WTC11 (cell line): ENCODE measurements around the gene AKAP8. TPM values are rescaled to one million over a fixed set of nuclear protein-coding genes. Genes with fewer than 3 reads are reported as not detected.

Experiments
- ATAC-seq: fragments of 200-7000 bp; cut with Tn5 transposase; 2 replicates; pipeline ENCODE4 v1.10.0; 2021; ENCODE audit warnings: mild to moderate bottlenecking, moderate library complexity
- CTCF ChIA-PET: fragments of 300-600 bp; sonication (Branson Sonifier 250); formaldehyde crosslinking; loops from one replicate; lab custom pipeline; 2021; ENCODE audit warnings: antibody characterized with exemption; lab: Charles Lee
- POLR2A ChIA-PET: fragments of 350-600 bp; sonication (Branson Sonifier 250); formaldehyde crosslinking; loops from one replicate; lab custom pipeline; 2021; ENCODE audit warnings: antibody characterized with exemption; lab: Charles Lee
- DNase-seq: peaks from one replicate; pipeline ENCODE4 v3.0.0; 2021; ENCODE audit warnings: low spot score
- H3K27ac Mint-ChIP-seq: 2 replicates; pipeline ENCODE4 v1.8.0; 2021; ENCODE audit warnings: mixed read lengths
- H3K27me3 Mint-ChIP-seq: 2 replicates; pipeline ENCODE4 v1.8.0; 2021; ENCODE audit warnings: low read depth, mild to moderate bottlenecking, moderate library complexity, mixed read lengths
- H3K36me3 Mint-ChIP-seq: 2 replicates; pipeline ENCODE4 v1.8.0; 2021; ENCODE audit warnings: mixed read lengths
- H3K4me1 Mint-ChIP-seq: 2 replicates; pipeline ENCODE4 v1.8.0; 2022; ENCODE audit warnings: mixed read lengths
- H3K4me3 Mint-ChIP-seq: 2 replicates; pipeline ENCODE4 v1.8.0; 2021; ENCODE audit warnings: mild to moderate bottlenecking, moderate library complexity, mixed read lengths
- H3K9me3 Mint-ChIP-seq: 2 replicates; pipeline ENCODE4 v1.8.0; 2021; ENCODE audit warnings: mixed read lengths
- E2F4 ChIP-seq: sonication (generic); formaldehyde crosslinking; IDR thresholded peaks from 2 replicates; pipeline ENCODE4 v1.8.1; 2022; ENCODE audit warnings: low read depth, mild to moderate bottlenecking, moderate library complexity, missing genetic modification reagents, borderline replicate concordance
- FOXJ3 ChIP-seq: sonication (generic); formaldehyde crosslinking; IDR thresholded peaks from 2 replicates; pipeline ENCODE4 v1.9.0; 2021; ENCODE audit warnings: missing genetic modification reagents, mild to moderate bottlenecking, borderline replicate concordance
- GRHL2 ChIP-seq: fragments of 250-450 bp; sonication (Bioruptor Pico); IDR thresholded peaks from 2 replicates; pipeline ENCODE4 v1.8.0; 2022; ENCODE audit warnings: mild to moderate bottlenecking, moderate library complexity; ENCODE audit not compliant: insufficient replicate concordance, severe bottlenecking
- GTF2I ChIP-seq: fragments of 250-450 bp; sonication (Bioruptor Pico); conservative IDR thresholded peaks from 2 replicates; pipeline ENCODE4 v1.4.0; 2021; ENCODE audit warnings: mild to moderate bottlenecking
- HMGA2 ChIP-seq: fragments of 250-450 bp; sonication (Bioruptor Pico); IDR thresholded peaks from 2 replicates; pipeline ENCODE4 v1.4.0; 2021; ENCODE audit warnings: mild to moderate bottlenecking, moderate library complexity
- JUN ChIP-seq: sonication (generic); formaldehyde crosslinking; IDR thresholded peaks from 2 replicates; pipeline ENCODE4 v1.8.0; 2023; ENCODE audit warnings: mild to moderate bottlenecking, missing genetic modification reagents
- KAT7 ChIP-seq: sonication (generic); formaldehyde crosslinking; IDR thresholded peaks from 2 replicates; pipeline ENCODE4 v1.8.1; 2023; ENCODE audit warnings: missing genetic modification reagents, mild to moderate bottlenecking, borderline replicate concordance
- MYBL2 ChIP-seq: sonication (generic); formaldehyde crosslinking; IDR thresholded peaks from 2 replicates; pipeline ENCODE4 v1.8.1; 2023; ENCODE audit warnings: mild to moderate bottlenecking, moderate library complexity, missing genetic modification reagents
- NFYB ChIP-seq: sonication (generic); formaldehyde crosslinking; conservative IDR thresholded peaks from 2 replicates; pipeline ENCODE4 v1.8.0; 2022; ENCODE audit warnings: low read depth, missing genetic modification reagents
- NR3C1 ChIP-seq: sonication (generic); formaldehyde crosslinking; conservative IDR thresholded peaks from 2 replicates; pipeline ENCODE4 v1.8.1; 2023; ENCODE audit warnings: low read depth, mild to moderate bottlenecking, missing genetic modification reagents
- RORB ChIP-seq: fragments of 250-450 bp; sonication (Bioruptor Pico); IDR thresholded peaks from 2 replicates; pipeline ENCODE4 v1.9.0; 2021; ENCODE audit warnings: mild to moderate bottlenecking
- SMAD4 ChIP-seq: sonication (generic); formaldehyde crosslinking; IDR thresholded peaks from 2 replicates; pipeline ENCODE4 v1.8.0; 2022; ENCODE audit warnings: mild to moderate bottlenecking, missing genetic modification reagents
- TEAD4 ChIP-seq: sonication (generic); formaldehyde crosslinking; IDR thresholded peaks from 2 replicates; pipeline ENCODE4 v1.8.0; 2022; ENCODE audit warnings: mild to moderate bottlenecking, missing genetic modification reagents
- USF2 ChIP-seq: sonication (generic); formaldehyde crosslinking; IDR thresholded peaks from 2 replicates; pipeline ENCODE4 v1.8.1; 2023; ENCODE audit warnings: mild to moderate bottlenecking, missing genetic modification reagents, moderate library complexity
- ZNF121 ChIP-seq: sonication (generic); formaldehyde crosslinking; IDR thresholded peaks from 2 replicates; pipeline ENCODE4 v1.8.0; 2023; ENCODE audit warnings: missing genetic modification reagents
- ZNF263 ChIP-seq: sonication (generic); formaldehyde crosslinking; IDR thresholded peaks from 2 replicates; pipeline ENCODE4 v1.8.1; 2022; ENCODE audit warnings: low read depth, mild to moderate bottlenecking, moderate library complexity, missing genetic modification reagents
- total RNA-seq: library from RNA; stranded (reverse); gene quantifications from 3 replicates; pipeline ENCODE4 v1.2.3, GENCODE V29; 2021
- TF ChIP-seq, protein P1 (sequence below): sonication (generic); formaldehyde crosslinking; IDR thresholded peaks from 2 replicates; pipeline ENCODE4 v1.8.0; 2022; ENCODE audit warnings: mild to moderate bottlenecking, missing genetic modification reagents
- TF ChIP-seq, protein P2 (sequence below): sonication (generic); formaldehyde crosslinking; IDR thresholded peaks from 2 replicates; pipeline ENCODE4 v1.8.1; 2022; ENCODE audit warnings: mild to moderate bottlenecking, moderate library complexity, missing genetic modification reagents
- TF ChIP-seq, protein P3 (sequence below): fragments of 250-450 bp; sonication (Bioruptor Pico); IDR thresholded peaks from 2 replicates; pipeline ENCODE4 v2.1.2; 2022; ENCODE audit warnings: mild to moderate bottlenecking, moderate library complexity
- TF ChIP-seq, protein P4 (sequence below): sonication (generic); formaldehyde crosslinking; IDR thresholded peaks from 2 replicates; pipeline ENCODE4 v1.8.0; 2022; ENCODE audit warnings: mild to moderate bottlenecking, missing genetic modification reagents
- TF ChIP-seq, protein P5 (sequence below): fragments of 250-450 bp; sonication (Bioruptor Pico); IDR thresholded peaks from 2 replicates; pipeline ENCODE4 v1.9.0; 2021; ENCODE audit warnings: mild to moderate bottlenecking, borderline replicate concordance

Gene AKAP8
- total RNA-seq, 1 experiment from 2014 or later: 65.9 TPM

DNA sequence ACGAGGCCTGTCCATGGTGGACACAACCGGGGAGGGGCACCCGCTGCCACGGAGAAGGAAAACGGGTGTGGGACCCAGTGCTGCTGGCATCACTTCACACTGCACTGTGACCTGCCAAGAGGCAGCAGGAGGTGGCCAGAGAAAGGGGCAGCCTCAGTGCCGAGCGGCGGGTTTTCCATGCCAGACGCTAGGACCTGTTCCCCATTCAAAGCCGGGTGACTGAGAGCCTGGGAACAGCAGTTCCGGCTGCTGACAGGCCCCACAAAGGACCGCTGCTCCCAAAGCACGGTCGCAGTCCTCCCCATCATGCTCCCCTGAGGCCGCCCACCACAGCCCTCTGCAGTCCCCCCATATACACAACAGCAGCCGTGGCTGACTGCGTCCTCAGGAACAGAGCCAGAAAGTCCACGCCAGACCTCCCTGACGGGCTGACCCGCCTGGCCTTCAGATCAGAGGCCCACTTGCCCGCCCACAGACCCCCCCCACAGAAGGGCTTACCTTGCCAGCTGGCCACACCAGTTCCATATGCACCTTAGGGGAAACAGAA is 5.4 kb downstream of the AKAP8 start:
- no peaks in the 10 kb centered on the region for H3K9me3 Mint-ChIP-seq
- no peak overlapping the region; the same call in 1 of the 2 replicates for H3K27ac Mint-ChIP-seq
- CTCF ChIA-PET: no interaction called here
- peaks cover 34% of the 10 kb centered on the region for H3K36me3 Mint-ChIP-seq
- H3K4me3 Mint-ChIP-seq: no peak overlapping the region
- peaks cover 15% of the 10 kb centered on the region for H3K4me1 Mint-ChIP-seq
- ATAC-seq (no peak), DNase-seq (no peak)
- TF ChIP-seq, protein P1, sequence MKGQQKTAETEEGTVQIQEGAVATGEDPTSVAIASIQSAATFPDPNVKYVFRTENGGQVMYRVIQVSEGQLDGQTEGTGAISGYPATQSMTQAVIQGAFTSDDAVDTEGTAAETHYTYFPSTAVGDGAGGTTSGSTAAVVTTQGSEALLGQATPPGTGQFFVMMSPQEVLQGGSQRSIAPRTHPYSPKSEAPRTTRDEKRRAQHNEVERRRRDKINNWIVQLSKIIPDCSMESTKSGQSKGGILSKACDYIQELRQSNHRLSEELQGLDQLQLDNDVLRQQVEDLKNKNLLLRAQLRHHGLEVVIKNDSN: no peak
- TF ChIP-seq, protein P2, sequence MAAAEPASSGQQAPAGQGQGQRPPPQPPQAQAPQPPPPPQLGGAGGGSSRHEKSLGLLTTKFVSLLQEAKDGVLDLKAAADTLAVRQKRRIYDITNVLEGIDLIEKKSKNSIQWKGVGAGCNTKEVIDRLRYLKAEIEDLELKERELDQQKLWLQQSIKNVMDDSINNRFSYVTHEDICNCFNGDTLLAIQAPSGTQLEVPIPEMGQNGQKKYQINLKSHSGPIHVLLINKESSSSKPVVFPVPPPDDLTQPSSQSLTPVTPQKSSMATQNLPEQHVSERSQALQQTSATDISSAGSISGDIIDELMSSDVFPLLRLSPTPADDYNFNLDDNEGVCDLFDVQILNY (CRISPR knock-in tag): no peak
- TF ChIP-seq SMAD4 (CRISPR knock-in tag) (no peak), TEAD4 (no peak)
- POLR2A ChIA-PET: no interaction called here
- H3K27me3 Mint-ChIP-seq: no peaks in the 10 kb centered on the region

DNA sequence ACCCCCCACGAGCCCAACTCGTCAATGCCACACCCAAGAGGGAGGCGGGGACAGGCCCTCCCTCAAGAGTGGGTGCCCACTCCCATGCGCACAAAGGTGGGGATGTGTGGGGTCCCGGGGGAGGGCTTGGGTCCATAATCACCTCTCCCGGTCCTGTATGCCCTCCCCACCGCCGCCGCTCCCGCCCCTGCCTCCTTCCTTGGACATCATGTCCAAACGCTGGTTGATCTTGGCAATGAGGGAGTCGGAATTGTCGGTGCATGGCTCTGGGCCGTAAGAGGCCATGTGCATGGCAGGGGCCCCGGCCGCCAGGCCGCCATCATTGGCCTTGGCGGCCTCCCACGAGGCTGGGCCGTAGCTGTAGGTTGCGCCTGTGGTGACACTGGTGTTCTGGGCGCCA is 5.9 kb downstream of the AKAP8 start:
- no peaks in the 10 kb centered on the region for H3K9me3 Mint-ChIP-seq
- H3K4me3 Mint-ChIP-seq: no peak overlapping the region
- CTCF ChIA-PET: no interaction called here
- TF ChIP-seq, protein P3, sequence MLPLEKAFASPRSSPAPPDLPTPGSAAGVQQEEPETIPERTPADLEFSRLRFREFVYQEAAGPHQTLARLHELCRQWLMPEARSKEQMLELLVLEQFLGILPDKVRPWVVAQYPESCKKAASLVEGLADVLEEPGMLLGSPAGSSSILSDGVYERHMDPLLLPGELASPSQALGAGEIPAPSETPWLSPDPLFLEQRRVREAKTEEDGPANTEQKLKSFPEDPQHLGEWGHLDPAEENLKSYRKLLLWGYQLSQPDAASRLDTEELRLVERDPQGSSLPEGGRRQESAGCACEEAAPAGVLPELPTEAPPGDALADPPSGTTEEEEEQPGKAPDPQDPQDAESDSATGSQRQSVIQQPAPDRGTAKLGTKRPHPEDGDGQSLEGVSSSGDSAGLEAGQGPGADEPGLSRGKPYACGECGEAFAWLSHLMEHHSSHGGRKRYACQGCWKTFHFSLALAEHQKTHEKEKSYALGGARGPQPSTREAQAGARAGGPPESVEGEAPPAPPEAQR (CRISPR knock-in tag): no peak
- TF ChIP-seq USF2 (CRISPR knock-in tag) (no peak), GRHL2 (no peak), ZNF263 (CRISPR knock-in tag) (no peak), RORB (no peak), ZNF121 (no peak), HMGA2 (no peak), NFYB (no peak), NR3C1 (CRISPR knock-in tag) (no peak)
- TF ChIP-seq, protein P4, sequence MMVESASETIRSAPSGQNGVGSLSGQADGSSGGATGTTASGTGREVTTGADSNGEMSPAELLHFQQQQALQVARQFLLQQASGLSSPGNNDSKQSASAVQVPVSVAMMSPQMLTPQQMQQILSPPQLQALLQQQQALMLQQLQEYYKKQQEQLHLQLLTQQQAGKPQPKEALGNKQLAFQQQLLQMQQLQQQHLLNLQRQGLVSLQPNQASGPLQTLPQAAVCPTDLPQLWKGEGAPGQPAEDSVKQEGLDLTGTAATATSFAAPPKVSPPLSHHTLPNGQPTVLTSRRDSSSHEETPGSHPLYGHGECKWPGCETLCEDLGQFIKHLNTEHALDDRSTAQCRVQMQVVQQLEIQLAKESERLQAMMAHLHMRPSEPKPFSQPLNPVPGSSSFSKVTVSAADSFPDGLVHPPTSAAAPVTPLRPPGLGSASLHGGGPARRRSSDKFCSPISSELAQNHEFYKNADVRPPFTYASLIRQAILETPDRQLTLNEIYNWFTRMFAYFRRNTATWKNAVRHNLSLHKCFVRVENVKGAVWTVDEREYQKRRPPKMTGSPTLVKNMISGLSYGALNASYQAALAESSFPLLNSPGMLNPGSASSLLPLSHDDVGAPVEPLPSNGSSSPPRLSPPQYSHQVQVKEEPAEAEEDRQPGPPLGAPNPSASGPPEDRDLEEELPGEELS (CRISPR knock-in tag): no peak
- TF ChIP-seq, all 79 proteins: peak for 0
- Mint-ChIP-seq H3K36me3 (peaks cover 38% of the 10 kb centered on the region), H3K27me3 (no peaks in the 10 kb centered on the region), H3K27ac (no peak overlapping the region), H3K4me1 (peaks cover 15% of the 10 kb centered on the region)
- POLR2A ChIA-PET: no interaction called here
- DNase-seq (no peak), ATAC-seq (no peak)

DNA sequence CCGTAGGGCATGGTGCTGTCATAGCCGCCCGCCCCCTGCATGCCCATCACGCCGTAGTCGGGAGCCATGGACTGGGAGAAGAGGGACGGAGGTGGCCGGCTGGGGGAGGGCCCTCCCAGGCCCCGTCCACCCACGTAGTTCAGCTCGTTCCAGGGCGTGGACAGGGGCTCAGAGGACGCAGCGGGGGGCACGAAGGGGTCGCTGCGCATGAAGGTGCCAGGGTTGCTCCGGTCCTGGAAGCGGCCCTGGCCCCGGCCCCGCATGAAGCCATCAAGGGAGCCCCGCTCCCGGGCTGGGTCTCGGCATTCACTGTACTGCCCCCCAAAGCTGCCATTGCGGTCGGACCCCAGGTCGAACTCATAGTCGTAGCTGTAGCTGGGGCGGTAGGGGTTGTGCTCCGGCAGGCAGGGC is 6.7 kb downstream of the AKAP8 start:
- H3K9me3 Mint-ChIP-seq: no peaks in the 10 kb centered on the region
- no peaks in the 10 kb centered on the region for H3K27me3 Mint-ChIP-seq
- CTCF ChIA-PET: no interaction called here
- H3K27ac Mint-ChIP-seq: no peak overlapping the region
- TF ChIP-seq MYBL2 (CRISPR knock-in tag): no peak
- TF ChIP-seq SMAD4 (CRISPR knock-in tag): no peak
- TF ChIP-seq, protein P5, sequence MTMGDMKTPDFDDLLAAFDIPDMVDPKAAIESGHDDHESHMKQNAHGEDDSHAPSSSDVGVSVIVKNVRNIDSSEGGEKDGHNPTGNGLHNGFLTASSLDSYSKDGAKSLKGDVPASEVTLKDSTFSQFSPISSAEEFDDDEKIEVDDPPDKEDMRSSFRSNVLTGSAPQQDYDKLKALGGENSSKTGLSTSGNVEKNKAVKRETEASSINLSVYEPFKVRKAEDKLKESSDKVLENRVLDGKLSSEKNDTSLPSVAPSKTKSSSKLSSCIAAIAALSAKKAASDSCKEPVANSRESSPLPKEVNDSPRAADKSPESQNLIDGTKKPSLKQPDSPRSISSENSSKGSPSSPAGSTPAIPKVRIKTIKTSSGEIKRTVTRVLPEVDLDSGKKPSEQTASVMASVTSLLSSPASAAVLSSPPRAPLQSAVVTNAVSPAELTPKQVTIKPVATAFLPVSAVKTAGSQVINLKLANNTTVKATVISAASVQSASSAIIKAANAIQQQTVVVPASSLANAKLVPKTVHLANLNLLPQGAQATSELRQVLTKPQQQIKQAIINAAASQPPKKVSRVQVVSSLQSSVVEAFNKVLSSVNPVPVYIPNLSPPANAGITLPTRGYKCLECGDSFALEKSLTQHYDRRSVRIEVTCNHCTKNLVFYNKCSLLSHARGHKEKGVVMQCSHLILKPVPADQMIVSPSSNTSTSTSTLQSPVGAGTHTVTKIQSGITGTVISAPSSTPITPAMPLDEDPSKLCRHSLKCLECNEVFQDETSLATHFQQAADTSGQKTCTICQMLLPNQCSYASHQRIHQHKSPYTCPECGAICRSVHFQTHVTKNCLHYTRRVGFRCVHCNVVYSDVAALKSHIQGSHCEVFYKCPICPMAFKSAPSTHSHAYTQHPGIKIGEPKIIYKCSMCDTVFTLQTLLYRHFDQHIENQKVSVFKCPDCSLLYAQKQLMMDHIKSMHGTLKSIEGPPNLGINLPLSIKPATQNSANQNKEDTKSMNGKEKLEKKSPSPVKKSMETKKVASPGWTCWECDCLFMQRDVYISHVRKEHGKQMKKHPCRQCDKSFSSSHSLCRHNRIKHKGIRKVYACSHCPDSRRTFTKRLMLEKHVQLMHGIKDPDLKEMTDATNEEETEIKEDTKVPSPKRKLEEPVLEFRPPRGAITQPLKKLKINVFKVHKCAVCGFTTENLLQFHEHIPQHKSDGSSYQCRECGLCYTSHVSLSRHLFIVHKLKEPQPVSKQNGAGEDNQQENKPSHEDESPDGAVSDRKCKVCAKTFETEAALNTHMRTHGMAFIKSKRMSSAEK: no peak
- TF ChIP-seq E2F4: no peak
- no peak for TF ChIP-seq FOXJ3 (CRISPR knock-in tag)
- TF ChIP-seq JUN (CRISPR knock-in tag): no peak
- TF ChIP-seq KAT7 (CRISPR knock-in tag): no peak
- no peak for TF ChIP-seq GTF2I
- ATAC-seq (no peak), DNase-seq (no peak)
- H3K4me1 Mint-ChIP-seq: peaks cover 10% of the 10 kb centered on the region
- peaks cover 46% of the 10 kb centered on the region for H3K36me3 Mint-ChIP-seq
- no peak overlapping the region for H3K4me3 Mint-ChIP-seq
- POLR2A ChIA-PET: no interaction called here
